ENCODE results near the gene GPATCH1. TPM values are rescaled to one million over a fixed set of nuclear protein-coding genes. Genes with fewer than 3 reads are reported as not detected.

Gene GPATCH1
- total and polyA plus RNA-seq, 2 of the 13 experiments (the other 11 are each of a cell fraction or from before 2014, with no cell fraction given): 6.8 to 6.9 TPM

DNA sequence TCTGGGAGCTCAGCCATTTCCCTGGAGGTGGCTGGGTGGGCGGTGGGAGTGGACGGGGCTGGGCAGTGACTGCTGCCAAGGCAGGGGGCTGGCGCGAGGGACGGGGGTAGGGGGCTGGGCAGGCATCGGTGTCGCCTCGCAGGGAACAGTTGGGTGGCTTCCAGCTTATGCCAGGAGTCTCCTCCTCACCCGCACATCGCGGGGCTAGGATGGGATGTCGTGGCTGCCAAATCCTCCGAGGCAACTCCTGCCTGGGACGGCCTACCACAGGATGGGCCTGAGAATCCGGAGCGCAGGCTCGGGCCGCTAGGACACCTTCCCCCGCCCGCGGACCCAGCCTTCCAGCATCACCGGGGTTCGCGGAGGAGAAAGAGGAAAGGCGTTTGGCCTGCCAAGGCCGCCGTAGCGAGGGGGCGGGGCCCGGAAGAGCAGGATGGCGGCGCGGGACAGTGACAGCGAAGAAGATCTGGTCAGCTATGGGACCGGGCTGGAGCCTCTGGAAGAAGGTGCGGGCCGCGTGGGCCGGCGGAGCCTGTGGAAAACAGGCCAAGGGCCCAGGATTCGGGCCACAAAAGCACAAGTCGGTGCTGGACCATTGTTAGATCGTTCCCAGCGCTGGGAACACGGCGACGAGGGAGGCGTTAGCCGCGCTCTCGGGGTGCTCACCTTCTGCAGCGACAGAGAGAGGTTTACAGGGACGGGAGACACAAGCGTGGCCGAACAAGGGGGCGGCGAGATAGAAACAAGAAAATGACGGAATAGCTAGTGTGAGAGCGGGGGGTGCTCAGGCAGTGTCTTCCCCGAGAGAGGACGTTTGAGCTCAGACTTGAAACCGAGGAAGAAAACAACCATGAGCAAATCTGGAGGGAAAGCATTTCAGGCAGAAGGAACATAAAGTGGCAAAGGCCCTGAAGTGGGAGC lies at the start of gene GPATCH1 (continued):
- peak; percentile 68; the same call in 1 of the 2 replicates for TF ChIP-seq ZNF275 (CRISPR knock-in tag; IDR thresholded peaks at IDR 0.05; ENCODE audit: borderline replicate concordance)
- TF ChIP-seq ZNF20 (CRISPR knock-in tag; IDR thresholded peaks at IDR 0.05): no peak
- no peak for TF ChIP-seq ADNP (CRISPR knock-in tag; IDR thresholded peaks at IDR 0.05)
- peak; percentile 63; the same call in 1 of the 2 replicates for TF ChIP-seq KDM3A (CRISPR knock-in tag; IDR thresholded peaks at IDR 0.05; ENCODE audit: low read depth)
- TF ChIP-seq, protein P1, sequence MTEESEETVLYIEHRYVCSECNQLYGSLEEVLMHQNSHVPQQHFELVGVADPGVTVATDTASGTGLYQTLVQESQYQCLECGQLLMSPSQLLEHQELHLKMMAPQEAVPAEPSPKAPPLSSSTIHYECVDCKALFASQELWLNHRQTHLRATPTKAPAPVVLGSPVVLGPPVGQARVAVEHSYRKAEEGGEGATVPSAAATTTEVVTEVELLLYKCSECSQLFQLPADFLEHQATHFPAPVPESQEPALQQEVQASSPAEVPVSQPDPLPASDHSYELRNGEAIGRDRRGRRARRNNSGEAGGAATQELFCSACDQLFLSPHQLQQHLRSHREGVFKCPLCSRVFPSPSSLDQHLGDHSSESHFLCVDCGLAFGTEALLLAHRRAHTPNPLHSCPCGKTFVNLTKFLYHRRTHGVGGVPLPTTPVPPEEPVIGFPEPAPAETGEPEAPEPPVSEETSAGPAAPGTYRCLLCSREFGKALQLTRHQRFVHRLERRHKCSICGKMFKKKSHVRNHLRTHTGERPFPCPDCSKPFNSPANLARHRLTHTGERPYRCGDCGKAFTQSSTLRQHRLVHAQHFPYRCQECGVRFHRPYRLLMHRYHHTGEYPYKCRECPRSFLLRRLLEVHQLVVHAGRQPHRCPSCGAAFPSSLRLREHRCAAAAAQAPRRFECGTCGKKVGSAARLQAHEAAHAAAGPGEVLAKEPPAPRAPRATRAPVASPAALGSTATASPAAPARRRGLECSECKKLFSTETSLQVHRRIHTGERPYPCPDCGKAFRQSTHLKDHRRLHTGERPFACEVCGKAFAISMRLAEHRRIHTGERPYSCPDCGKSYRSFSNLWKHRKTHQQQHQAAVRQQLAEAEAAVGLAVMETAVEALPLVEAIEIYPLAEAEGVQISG (CRISPR knock-in tag; IDR thresholded peaks at IDR 0.05): peak; percentile 86
- TF ChIP-seq KLF13 (CRISPR knock-in tag; IDR thresholded peaks at IDR 0.05): no peak
- no peak for TF ChIP-seq CBX1 (IDR thresholded peaks at IDR 0.05; ENCODE audit: low read depth)
- no peak for TF ChIP-seq ZNF564 (CRISPR knock-in tag; IDR thresholded peaks at IDR 0.05)
- TF ChIP-seq ZNF615 (CRISPR knock-in tag; IDR thresholded peaks at IDR 0.05; ENCODE audit: borderline replicate concordance): 0 out of 2 replicates have a peak, but pooled peaks have one; percentile 12
- TF ChIP-seq ZNF75D (CRISPR knock-in tag; IDR thresholded peaks at IDR 0.05; ENCODE audit: borderline replicate concordance): no peak
- no peak for TF ChIP-seq RFX3 (CRISPR knock-in tag; IDR thresholded peaks at IDR 0.05)
- no peak for TF ChIP-seq ZNF672 (CRISPR knock-in tag; IDR thresholded peaks at IDR 0.05)
- TF ChIP-seq, protein P2, sequence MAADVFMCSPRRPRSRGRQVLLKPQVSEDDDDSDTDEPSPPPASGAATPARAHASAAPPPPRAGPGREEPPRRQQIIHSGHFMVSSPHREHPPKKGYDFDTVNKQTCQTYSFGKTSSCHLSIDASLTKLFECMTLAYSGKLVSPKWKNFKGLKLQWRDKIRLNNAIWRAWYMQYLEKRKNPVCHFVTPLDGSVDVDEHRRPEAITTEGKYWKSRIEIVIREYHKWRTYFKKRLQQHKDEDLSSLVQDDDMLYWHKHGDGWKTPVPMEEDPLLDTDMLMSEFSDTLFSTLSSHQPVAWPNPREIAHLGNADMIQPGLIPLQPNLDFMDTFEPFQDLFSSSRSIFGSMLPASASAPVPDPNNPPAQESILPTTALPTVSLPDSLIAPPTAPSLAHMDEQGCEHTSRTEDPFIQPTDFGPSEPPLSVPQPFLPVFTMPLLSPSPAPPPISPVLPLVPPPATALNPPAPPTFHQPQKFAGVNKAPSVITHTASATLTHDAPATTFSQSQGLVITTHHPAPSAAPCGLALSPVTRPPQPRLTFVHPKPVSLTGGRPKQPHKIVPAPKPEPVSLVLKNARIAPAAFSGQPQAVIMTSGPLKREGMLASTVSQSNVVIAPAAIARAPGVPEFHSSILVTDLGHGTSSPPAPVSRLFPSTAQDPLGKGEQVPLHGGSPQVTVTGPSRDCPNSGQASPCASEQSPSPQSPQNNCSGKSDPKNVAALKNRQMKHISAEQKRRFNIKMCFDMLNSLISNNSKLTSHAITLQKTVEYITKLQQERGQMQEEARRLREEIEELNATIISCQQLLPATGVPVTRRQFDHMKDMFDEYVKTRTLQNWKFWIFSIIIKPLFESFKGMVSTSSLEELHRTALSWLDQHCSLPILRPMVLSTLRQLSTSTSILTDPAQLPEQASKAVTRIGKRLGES (CRISPR knock-in tag; IDR thresholded peaks at IDR 0.05; ENCODE audit: borderline replicate concordance): no peak
- TF ChIP-seq REL (CRISPR knock-in tag; conservative IDR thresholded peaks at IDR 0.05): no peak
- TF ChIP-seq FOXA3 (CRISPR knock-in tag; IDR thresholded peaks at IDR 0.05): peak; percentile 58
- TF ChIP-seq AHR (CRISPR knock-in tag; IDR thresholded peaks at IDR 0.05): peak; percentile 78; the same call in 1 of the 2 replicates
- TF ChIP-seq, protein P3, sequence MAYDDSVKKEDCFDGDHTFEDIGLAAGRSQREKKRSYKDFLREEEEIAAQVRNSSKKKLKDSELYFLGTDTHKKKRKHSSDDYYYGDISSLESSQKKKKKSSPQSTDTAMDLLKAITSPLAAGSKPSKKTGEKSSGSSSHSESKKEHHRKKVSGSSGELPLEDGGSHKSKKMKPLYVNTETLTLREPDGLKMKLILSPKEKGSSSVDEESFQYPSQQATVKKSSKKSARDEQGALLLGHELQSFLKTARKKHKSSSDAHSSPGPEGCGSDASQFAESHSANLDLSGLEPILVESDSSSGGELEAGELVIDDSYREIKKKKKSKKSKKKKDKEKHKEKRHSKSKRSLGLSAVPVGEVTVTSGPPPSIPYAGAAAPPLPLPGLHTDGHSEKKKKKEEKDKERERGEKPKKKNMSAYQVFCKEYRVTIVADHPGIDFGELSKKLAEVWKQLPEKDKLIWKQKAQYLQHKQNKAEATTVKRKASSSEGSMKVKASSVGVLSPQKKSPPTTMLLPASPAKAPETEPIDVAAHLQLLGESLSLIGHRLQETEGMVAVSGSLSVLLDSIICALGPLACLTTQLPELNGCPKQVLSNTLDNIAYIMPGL (CRISPR knock-in tag; IDR thresholded peaks at IDR 0.05; ENCODE audit: borderline replicate concordance in 1 of 2, low read depth in 1 of 2): peak; percentile 54 to 85; a peak in 3 of 4 replicates
- TF ChIP-seq ZNF792 (CRISPR knock-in tag; IDR thresholded peaks at IDR 0.05): peak; percentile 53; the same call in 1 of the 2 replicates
